Loucy (cell line): Measurements from ENCODE around the gene OR6P1.

Experiments
- EZH2phosphoT487 ChIP-seq: fragments of 200-600 bp; IDR thresholded peaks from 2 replicates; pipeline ENCODE4 v1.6.1; 2018; ENCODE audit warnings: antibody characterized with exemption, mild to moderate bottlenecking, moderate library complexity, borderline replicate concordance
- TF ChIP-seq, protein P1 (sequence below): fragments of 200-600 bp; sonication (generic); conservative IDR thresholded peaks from 2 replicates; pipeline ENCODE4 v1.5.1; 2014; ENCODE audit warnings: mild to moderate bottlenecking, antibody characterized with exemption, low read length

DNA sequence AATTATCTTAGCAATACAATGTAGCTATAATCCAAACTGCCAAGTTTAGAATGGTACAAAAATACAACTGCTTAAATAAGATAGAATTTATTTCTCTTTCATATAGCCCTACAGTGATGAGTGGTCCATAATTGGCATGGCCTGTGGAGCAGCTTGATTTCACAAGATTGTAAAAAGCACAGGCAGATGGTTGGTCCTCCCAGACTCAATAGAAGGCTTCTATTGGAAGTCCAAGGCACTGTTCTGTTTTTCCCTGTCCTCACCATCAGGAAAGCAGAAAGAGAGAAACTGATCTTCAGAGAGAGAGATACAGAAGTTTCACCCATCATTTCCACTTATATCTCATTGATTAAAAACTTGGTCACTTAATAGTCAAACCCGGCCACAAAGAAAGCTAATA, 1.8 kb upstream of the OR6P1 start:
- TF ChIP-seq, protein P1, sequence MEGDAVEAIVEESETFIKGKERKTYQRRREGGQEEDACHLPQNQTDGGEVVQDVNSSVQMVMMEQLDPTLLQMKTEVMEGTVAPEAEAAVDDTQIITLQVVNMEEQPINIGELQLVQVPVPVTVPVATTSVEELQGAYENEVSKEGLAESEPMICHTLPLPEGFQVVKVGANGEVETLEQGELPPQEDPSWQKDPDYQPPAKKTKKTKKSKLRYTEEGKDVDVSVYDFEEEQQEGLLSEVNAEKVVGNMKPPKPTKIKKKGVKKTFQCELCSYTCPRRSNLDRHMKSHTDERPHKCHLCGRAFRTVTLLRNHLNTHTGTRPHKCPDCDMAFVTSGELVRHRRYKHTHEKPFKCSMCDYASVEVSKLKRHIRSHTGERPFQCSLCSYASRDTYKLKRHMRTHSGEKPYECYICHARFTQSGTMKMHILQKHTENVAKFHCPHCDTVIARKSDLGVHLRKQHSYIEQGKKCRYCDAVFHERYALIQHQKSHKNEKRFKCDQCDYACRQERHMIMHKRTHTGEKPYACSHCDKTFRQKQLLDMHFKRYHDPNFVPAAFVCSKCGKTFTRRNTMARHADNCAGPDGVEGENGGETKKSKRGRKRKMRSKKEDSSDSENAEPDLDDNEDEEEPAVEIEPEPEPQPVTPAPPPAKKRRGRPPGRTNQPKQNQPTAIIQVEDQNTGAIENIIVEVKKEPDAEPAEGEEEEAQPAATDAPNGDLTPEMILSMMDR, result no peak
- TF ChIP-seq EZH2phosphoT487, result no peak
